Measurements from ENCODE around the gene PNKP.

PNKP gene

DNA sequence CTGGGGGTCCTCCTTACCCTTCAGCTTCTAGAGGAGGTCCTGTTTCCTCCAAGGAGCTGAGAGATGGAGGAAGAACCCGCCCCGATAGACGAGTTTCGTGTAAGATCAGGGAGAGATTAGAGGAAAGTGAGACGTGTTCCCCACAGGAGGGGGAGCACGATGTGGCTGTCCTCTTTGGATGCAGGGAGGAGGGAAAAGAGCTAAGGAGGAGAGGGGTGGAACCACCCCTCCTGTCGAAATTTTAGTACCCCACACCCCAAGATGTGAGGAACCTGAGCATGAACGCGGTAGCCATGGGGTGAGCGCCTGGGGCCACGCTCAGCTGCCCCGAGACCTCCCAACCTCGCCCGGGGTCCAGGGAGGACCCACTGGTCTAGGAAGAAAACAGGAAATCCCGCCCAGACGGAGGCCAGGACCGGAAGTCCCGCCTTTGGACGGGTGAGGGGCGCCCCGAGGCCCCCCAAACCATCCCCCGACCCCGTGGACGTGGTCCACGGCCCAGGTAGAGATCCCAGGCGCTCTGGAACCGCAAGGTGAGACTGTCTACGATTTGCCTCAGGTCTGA is 8.6 kb upstream of the PNKP start:
- TF ChIP-seq CTCF (IDR thresholded peaks at IDR 0.05; ENCODE audit: low read depth, low read length): no peak
- peak overlapping the region; percentile 100 for H3K4me3 ChIP-seq (replicated peaks in 1 of 2; ENCODE audit: low read depth in 2 of 2, low read length in 2 of 2)
- peak in 1 of 2 donors; percentile 60 for DNase-seq (ENCODE audit: low read depth in 2 of 2)

DNA sequence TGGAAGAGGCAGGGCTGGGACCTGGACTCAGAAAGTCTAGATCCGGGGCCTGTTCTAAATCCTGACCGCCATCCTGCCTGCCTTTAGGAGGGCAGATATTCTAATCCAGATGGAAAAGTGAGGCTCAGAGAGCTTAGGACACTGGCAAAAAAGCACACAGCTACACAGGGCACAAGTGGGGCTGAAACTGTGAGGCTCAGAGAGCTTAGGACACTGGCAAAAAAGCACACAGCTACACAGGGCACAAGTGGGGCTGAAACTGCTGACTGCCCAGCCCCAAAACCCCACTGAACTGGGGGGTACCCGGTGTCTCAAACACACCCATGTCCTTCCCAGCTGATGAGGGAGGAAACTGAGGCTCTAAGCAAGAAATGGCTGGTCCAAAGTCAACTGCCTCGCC is 7.8 kb upstream of the PNKP start:
- no peak for DNase-seq (ENCODE audit: low read depth in 2 of 2)
- no peak for TF ChIP-seq CTCF (IDR thresholded peaks at IDR 0.05; ENCODE audit: low read depth, low read length)
- peak overlapping the region; percentile 100 for H3K4me3 ChIP-seq (replicated peaks in 1 of 2; ENCODE audit: low read depth in 2 of 2, low read length in 2 of 2)

DNA sequence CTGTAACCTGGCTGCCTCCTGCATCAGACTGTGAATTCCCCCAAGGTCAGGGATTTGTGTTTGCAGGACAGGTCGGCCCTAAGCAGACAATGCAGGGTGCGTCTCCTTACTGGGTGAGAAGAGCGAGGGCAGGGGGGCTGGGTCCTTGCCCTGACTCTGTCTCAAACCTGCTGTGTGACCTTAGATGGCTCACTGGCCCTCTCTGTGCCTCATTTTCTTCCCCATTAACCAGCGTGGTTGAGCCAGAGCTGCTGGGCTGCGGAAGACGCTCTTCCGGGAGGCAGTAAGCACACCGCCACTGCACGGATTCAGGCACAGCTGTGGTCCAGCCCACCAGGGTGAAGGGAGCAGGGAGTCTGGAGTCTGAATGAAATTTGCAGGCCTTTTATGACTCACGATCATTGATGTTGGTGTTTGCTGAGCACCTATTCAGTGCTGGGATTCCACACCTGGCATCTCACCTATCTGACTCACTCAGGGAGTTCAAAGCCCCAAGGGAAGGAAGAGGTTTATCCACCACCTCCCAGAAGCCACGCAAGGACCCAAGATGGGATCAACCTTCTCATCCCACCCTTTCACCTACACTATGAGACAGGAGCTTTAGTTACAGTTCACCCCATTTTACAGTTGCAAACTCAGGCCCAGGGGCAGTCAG is 7.3 kb upstream of the PNKP start:
- TF ChIP-seq CTCF (IDR thresholded peaks at IDR 0.05; ENCODE audit: low read depth, low read length): no peak
- DNase-seq (ENCODE audit: low read depth in 2 of 2): no peak
- H3K4me3 ChIP-seq (replicated peaks in 1 of 2; ENCODE audit: low read depth in 2 of 2, low read length in 2 of 2): peak overlapping the region in 1 of 2 donors; percentile 100

GRCh38 chr19:49873834-49874233 is 6.5 kb upstream of the PNKP start:
- no peak overlapping the region for H3K4me3 ChIP-seq (replicated peaks in 1 of 2; ENCODE audit: low read depth in 2 of 2, low read length in 2 of 2)
- DNase-seq (ENCODE audit: low read depth in 2 of 2): no peak

GRCh38 chr19:49873129-49873521 is 5.7 kb upstream of the PNKP start:
- no peak for TF ChIP-seq CTCF (IDR thresholded peaks at IDR 0.05; ENCODE audit: low read depth, low read length)
- H3K4me3 ChIP-seq (replicated peaks in 1 of 2; ENCODE audit: low read depth in 2 of 2, low read length in 2 of 2): no peak overlapping the region
- DNase-seq (ENCODE audit: low read depth in 2 of 2): no peak

More at GRCh38 chr19:49873834-49874233, 6.5 kb upstream of the PNKP start:
- no peak for TF ChIP-seq CTCF (IDR thresholded peaks at IDR 0.05; ENCODE audit: low read depth, low read length)

DNA sequence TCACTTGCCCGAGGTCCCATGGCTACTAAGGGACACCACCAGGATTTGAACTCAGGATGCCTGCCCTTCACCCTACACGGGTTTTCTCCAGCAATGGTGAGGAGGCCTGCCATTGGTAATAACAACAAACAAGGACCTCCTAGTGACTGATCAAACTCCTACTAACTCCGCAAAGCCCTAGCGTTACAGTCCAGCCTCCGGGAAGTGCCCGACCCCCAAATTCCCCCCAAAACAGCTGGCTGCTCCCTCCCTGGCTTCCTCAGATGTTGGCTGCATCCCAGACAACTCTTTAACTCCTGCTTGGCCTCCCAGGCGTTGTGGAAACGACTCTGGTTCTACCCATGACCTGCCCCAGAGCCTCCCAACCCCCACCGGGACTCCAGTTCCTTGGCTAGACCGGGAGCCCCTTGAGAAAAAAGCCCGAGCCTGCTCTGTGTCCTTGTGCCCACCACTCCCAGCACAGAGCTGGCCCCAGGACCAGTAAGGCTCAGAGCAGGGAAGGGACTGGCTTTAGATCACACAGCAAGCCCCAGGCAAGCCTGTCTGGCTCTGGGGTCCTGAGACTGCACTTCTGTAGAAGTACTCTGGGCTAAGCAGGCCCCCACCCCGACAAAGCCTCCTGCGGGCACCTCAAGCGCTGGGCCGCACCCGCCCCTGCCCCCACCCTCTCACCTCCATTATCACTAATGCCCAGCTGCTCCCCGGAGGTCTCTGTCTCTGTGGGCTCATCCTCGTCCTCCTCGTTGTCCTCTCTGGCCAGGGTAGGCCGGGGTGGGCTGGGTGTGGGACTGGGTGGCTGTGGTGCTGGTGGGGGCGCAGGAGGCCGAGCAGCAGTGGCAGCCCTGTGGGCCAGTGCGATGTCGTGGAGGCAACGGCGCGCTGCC is 5.1 kb upstream of the PNKP start:
- no peak for DNase-seq (ENCODE audit: low read depth in 2 of 2)
- no peak for TF ChIP-seq CTCF (IDR thresholded peaks at IDR 0.05; ENCODE audit: low read depth, low read length)
- H3K4me3 ChIP-seq (replicated peaks in 1 of 2; ENCODE audit: low read depth in 2 of 2, low read length in 2 of 2): no peak overlapping the region

Measured in cardiac fibroblast (primary cell).